Activated CD8-positive, alpha-beta memory T cell treated with anti-CD3 and anti-CD28 coated beads, Interleukin-2, amount 50 U/mL, for 4 hours (primary cell): ENCODE data around the gene ING5.
A peak's percentile ranks its signal among the peaks of the same experiment; 100 is the strongest.

Source experiments
- DNase-seq: peaks from one replicate; pipeline ENCODE4 v3.0.0-alpha.2; 2020

ING5 gene

DNA sequence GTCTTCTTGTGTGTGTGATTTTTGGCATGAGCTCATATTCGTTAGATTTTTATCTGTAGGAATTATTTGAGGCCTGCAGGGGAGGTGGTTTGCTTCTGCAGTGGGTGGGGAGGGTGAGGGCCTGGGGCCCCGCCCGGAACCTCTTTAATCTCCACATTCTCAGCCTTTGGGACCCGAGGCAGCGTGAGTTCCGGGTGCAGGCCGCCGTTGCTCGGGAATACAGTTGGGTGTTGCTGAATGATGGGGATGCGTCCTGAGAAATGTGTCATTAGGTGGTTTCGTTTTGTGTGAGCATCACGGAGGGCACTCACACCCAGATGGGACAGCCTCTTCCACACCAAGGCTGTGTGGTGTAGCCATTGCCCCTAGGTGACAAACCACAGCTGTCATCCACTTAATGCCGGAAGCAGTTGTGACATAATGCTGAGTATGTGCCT is 61.1 kb downstream of the ING5 start:
- peak; percentile 58 for DNase-seq

DNA sequence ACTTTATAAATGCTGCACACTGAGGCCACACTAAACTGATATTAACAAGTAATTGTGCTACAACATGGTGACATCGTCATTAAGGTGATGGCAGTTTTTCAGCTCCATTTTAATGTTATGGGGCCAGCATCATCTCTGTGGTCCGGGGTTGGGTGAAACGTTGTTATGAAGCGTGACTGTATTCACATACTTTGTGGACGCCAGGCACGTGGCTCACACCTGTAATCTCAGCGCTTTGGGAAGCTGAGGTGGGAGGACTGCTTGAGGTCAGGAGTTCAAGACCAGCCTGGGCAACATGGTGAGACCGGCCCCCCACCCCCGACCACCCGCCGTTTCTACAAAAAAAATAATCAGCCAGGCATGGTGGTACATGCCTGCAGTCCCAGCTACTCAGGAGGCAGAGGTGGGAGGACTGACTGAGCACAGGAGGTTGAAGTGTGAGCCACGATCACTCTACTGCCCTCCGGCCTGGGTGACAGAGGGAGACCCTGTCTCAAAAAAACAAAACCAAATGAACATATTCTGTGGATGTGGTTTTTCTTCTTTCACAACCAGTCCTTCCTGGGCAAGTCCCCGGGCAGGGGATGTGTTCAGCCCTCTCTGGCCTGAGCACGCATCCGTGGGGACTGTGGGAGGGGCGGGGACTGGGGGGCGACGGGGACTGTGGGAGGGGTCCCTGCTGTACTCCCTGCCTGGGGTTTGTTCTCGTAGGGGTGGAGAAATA is 61.9 kb downstream of the ING5 start:
- no peak for DNase-seq

DNA sequence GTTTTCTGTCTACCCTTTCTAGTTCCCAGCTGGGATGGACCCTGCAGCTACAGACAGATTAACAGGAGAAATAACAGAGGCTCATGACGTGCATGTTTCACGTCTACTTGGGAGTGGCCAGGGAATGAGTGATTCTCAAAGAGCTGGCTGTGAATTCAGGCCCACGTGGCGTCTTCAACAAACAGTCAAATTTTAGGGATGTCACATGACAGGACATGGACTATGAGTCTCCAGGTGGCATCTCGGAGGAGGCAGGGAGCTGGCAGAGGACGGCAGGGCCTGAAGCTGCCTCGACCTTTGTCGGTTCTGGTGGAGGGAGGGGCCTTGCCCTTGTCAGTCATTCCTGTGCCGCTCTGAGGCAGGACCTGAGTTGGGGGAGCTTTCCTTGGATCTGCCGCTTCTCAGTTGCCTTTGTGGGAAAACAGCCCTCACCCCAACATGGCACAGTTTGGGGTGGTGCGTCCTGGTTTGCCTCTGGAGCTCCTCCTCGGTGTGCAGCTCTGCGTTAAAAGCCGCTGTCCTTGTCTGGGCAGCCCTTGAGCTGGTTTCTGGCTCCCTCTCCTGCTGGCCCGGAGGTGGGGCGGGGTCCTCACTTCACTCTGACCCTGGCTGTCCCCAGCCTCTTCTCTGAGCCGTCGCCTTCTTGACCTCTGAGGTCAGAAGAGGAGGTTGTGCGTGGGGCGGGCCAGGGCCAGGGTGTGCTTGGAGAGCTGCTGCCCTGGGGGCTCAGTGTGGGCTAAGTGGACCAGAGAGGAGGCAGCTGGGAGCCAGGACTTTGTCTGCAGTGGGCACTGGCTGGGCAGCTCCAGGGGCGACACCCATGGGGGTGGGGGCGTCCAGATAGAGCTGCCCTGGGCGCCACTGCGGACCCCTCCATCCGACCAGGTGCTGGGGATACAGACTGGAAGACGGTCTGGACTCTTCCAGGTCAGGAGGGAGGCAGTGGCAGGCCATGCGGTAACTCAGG is 62.7 kb downstream of the ING5 start:
- DNase-seq, result no peak

DNA sequence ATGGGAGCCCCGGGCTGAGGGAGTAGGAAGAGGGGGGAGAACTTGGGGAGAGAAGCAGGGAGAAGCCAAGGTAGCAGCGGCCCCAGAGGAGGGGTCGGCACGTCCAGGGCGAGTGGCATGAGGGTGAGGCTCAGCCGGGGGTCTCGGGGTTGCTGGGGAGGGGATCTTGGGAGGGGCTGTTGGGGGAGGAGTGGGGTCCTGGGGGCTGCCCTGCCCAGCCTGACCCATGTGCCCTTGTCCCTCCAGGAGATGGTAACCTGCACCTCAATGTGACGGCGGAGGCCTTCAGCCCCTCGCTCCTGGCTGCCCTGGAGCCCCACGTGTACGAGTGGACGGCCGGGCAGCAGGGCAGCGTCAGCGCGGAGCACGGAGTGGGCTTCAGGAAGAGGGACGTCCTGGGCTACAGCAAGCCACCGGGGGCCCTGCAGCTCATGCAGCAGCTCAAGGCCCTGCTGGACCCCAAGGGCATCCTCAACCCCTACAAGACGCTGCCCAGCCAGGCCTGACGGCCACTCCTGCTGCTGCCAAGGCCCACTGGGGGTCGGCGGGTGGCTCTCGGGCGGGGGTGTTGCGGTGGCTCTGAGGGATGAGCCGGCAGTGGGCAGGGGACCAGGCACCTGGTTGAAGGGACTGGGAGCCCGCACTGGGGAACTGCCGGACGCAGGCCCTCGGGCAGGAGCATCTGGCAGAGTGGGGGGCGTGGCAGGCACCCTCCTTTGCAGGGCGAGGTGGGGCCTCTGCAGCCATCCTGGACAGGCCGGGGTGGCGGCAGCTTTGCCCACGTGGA is 65.8 kb downstream of the ING5 start:
- no peak for DNase-seq

DNA sequence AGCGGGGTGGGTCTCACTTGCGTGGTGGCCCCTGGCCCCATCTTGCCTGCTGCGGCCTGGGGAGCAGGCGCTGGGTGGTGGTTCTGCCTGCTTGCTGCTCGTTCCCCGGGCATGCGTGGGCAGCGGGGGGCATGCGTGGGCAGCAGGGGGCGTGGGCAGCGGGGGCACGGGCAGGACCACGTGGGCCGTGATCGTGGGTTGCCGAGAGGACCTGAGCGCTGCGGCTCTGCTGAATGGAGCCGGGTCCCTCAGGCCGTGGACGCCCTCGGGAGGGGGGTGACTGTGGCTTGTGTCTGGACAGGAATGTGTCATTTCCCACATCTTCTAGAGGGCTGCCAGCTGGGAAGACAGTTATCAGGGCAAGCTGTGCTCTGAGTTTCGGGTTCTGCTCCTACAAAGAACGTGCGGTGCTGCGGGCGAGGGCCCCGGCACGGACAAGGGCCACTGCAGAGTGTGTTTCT is 66.4 kb downstream of the ING5 start:
- DNase-seq, result no peak

DNA sequence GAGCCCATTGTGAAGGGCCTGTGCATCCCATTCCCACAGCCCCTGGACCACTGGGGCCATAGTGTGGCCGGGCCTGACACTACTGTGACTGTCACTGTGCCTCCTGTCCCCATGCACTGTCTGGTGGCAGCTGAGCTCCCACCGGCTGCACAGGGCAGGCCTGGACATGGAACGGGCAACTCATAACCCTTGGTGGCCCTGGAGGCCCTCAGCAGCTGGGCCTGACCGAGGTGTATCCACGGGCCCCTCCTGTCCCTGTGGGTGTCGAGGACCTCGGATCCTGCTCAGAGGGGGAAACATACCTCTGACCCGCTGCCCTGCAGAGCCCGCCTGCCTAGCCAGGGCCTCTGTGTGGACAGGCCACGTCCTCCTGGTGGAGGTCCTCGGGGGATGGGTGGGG is 67.0 kb downstream of the ING5 start:
- no peak for DNase-seq

DNA sequence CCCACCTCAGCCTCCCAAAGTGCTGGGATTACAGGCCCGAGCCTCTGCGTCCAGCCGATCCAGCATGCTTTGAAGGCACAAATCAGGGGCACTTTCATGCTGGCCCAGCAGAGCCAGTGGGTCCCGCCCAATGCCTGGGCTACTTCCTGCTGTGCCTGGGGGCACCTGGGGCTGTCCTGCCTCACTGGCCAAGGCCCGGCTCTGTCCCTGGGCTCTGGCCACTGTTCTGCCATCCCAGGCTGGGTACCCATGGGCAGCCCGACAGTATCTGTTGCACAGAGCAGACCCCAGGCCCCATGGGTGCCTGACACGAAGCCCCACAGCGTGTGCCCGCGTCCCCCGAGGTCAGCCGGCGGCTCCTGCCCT is 68.0 kb downstream of the ING5 start:
- no peak for DNase-seq

DNA sequence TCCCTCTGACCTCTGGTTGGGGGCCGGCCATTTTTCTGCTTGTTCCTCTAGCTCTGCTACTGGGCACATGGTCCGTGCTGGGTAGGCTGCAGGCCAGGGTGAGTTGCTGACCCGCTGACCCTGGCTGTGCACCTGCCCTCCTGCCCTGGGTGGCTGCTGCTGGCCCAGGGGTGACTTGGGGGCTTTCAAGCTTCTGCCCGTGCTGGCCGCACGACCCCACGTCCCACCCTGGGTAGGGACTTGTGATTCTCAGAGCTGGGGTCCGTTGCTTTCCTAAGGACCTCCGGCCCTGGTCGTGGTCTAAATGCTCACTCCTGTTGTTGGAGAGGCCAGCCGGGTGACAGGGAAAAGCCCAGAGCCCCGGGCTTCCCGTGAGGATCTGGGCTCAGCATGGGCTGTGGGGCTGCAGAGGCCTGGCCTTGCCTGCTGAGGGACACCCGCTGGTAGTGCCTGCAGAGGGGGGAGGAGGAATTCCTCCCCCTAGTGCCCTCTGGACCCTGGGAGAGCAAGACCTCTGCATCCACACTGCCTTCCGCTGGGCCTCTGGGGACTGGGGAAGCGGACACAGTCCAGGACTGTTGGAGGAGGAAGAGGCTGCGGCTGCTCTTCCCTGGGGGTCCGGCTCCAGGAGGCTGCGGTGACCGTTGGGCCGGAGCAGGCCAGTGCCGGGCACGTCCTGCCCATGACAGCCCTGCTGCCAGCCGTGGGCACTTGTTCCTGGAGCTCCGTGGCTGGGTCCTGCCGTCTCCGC is 68.5 kb downstream of the ING5 start:
- no peak for DNase-seq

DNA sequence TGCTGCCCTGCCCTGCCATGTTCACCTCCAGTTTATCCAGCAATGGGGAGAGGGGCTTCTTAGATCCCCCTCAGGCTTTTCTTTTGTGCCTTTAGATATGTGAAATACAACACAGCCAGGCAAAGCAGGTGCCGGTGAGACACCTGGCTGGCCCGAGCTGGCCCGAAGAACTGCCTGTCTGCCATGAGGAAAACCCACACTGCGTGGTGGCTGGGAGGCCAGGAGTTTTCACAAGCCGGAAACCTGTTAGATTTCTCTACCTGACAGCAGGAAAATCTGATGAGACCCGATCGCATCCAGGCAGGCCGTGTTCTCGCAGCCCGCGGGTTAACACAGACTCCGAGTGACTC is 69.1 kb downstream of the ING5 start:
- no peak for DNase-seq

DNA sequence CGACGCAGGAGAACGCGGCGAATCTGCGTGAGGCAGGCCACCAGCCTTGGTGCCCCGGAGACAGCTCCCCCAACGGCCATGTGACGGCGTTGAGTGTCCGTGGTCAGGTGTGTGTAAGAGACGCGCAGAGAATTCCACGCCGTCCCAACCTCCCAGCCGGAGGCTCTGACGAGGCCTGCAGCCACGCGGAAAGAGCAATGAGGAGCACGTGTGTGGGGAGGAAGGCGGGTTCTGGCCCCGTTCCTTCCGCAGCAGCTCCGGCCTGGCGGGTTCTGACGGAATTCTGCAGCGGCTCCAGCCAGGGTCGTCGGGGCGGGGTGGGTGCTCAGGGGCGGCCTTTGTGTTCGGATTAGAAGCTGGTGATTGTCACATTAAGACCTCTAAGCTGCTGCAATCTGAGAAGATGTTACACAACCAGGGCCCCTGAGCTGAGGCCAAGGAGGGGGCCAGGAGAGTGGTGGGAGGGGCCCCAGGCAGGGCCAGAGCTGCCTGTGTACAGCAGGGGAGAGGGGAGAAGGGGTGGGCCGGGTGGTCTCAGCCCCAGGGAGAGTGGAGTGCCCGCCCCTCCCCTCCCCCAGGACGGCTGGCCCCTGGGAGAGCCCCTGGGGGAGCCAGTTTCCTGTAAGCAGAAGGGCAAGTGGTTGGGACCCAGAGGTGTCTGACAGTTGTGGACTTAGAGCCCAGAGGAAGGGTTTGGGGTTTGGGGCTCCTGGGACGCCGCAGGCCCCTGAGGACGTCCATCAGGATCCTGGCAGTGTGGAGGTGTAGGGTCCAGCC is 69.6 kb downstream of the ING5 start:
- DNase-seq, result no peak

DNA sequence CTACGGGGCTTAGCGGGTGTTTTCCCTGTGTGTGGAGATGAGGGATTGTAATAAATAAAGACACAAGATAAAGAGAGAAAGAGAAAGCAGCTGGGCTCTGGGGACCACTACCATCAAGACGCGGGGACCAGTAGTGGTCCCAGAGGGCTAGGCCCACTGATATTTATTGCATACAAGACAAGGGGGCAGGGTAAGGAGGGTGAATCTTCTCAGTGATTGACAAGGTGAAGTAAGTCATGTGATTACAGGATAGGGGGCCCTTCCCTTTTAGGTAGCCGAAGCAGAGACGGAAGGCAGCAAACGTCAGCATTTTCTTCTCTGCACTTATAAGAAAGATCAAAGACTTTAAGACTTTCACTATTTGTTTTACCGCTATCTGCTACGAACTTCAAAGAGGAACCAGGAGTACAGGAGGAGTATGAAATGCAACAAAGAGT is 70.2 kb downstream of the ING5 start:
- DNase-seq, result no peak

DNA sequence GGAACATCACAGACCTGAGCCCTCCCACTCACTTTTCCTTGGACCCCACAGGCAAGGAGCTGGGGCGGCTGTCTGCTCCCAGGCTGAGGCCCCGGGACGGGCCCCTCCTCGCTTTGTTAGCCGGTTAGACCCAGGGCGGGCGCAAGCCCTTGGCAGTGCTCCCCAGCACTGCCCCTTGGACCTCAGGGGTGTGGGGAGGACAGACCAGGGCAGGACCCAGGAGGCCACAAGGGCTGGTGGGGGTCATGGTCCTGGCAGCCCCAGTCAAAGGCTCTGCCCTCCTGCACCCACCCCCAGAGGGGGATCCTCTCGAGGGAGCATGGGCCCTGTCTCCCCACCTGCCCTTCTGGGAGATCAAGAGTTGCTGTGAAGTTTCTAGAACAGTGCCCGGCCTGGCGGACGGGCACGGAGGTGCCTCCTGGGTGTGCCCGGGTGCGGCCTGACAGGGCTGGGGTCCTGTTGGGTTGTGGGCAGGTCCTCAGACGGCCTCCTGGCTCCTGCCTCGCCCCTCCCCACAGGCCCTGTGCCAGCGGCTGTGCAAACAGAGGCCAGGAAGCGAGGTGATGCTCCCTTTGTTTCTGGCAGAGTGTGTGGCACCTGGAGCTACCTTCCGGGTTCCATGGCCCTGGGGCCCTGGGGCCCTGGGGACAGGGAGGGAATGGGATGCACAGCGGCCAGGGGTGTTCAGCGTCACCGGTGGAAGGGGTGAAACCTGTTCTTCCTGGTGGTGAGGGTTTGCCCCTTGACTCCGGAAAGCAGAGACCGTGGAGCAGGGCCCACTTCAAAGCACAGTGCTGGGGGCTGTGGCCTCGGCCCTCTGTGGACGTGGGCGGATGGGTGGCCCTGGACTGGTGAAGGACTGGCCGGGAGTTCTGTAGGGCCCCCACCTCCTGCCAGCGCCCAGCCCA is 71.9 kb downstream of the ING5 start:
- no peak for DNase-seq

DNA sequence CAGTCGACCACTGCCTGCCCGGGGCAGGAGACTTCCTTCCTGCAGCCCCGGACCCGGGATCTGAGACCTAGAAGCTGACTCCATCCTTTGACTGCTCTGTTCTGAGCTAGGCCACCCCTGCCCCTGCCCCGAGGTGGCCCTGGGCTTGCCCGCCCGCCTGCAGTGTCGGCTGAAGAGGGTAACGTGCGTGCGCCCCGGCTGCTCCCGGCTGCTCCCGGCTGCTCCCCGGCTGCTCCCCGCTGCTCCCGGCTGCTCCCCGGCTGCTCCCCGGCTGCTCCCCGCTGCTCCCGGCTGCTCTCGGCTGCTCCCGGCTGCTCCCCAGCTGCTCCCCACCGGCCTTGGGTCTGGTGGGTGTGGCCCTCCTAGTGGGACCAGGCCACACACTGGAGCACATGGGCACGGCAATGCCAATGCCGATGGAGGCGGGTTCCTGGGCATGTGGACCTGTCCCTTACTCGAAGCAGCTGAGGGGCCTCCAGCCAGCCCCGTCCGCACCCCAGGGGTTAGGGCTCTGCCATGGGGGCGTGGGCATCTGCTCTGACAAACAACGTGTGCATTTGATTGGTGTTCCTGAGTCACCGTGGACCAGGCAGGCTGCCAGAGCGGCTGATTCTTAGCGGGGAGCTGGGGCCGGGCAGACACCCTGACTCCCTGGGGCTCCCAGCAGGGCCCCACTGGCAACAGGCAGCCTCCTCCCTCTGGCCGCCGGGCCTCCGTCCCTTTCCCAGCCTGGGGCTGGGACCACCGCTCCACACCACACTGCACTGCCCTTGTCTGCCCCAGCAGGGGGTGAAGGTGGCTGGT is 72.8 kb downstream of the ING5 start:
- DNase-seq, result no peak

DNA sequence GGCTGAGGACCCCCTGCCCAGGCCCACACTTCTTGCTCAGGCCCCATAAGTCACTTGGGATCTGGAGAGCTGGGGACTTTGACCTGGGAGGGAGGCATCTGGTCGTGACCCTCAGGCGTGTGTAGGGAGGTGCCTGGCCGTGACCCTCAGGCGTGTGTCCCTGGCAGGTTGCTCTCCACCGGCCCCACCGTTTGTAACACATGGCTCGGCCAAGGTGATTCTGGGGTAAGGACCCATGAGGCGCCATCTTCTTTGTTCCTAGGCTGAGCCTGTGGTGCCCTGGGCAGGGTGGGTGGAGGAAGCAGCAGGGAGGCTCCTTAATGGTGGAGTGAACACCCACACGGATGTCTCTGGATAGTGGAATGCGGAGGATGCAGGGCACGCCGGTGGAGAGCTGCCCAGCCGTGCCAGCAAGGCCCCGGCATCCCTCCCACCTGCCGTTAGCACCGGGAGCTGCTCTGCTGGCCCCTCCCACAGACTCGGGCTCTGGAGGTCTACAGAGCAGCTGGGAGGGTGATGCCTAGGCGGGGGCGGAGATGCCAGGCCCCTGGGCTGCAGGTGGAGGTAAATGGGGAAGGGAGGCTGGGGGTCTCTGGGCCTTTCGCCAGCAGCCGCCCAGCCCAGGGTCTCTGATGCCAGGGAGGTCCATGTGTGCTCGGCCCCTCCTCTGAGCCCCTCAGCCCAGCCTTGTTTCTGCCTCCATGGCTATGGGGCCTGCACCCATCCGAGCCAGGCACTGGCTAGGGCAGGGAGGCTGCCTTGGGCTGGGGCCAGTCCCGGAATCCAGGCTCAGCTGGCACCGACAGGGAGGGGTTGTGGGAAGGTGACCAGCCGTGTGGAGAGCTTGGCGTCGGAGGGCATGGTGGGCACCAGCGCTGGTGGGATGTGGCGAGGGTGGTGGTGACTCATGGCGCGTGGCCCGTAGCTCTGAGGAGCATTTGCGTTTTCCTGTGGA is 73.7 kb downstream of the ING5 start:
- DNase-seq, result no peak

DNA sequence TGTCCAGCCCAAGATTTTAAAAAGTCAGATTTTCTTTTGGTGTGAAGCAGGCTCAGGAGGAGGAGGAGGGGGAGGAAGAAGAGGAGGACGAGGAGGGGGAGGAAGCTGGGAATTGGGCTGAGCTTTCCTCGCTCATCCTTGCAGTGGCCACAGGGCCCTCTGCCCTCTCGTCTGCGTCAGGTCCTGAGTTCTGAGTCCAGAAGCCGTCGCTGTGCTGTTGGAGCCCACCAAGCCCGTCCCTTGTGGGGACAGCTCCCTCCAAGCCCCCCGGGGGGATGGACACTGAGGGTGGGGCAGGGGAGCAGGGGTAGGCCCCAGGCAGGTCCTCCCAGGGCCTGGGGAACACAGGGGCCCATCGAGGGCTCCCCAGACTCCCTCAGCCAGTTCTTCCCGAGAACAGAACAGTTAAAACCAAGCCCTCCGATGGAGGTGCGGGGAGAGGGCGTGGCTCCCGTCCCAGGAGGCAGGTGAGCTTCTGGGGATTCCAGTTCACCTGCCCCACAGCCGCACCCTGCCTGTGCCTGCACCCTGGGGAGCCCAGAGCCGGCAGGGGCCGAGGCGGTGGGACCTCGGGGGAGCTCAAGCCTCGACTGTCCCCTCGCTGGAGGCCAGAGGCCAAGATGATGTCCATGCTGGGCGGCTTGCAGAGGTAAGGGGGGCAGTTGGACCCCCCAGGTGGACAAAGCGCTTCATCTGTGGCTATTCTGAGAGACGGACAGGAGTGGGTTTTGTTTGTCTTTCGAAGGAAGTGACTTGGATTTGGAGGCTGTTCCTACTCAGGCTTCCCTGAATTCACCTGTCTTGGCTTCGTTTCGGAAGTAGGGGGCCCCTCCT is 74.7 kb downstream of the ING5 start, which contains the start of gene GAL3ST2:
TSS of gene GAL3ST2 (plus strand) at position 487 of the 834 bp plus-strand sequence. CDS start at position 621, 134 bp downstream.
- DNase-seq, result no peak

DNA sequence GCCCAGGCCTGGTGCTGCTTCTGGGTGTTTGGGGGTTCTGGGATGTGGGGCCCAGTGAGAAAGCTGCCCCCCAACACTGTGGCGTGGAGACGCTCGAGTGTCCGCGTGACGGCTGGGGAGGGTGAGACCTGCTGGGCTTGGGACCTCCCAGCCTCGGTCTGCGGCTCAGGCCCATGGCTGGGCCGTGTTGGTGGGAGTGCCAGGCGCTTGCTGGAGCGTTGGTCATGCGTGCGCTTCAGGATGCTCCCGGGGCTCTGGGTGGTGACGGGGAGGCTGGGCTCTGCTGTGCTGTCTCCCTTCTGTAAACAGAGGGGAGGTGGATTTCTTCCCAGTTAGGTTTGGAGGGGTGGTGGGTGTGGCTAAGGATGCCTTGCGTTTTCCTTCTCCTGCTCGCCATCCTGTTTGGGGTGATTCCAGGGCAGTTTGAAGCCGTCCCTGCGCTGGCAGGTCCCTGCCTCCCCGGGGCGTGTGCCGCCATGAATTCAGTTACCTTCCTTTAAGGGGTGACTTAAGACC is 75.4 kb downstream of the ING5 start:
- DNase-seq, result no peak
